SK-N-SH treated with all-trans-retinoic acid at 6 μM for 48 hours (cell line): ENCODE measurements around the gene SERPINB12.

Experiments used
- ATAC-seq: fragments of 200-7000 bp; cut with Tn5 transposase; 3 replicates; pipeline ENCODE4 v1.9.1; 2020; ENCODE audit warnings: mild to moderate bottlenecking, moderate library complexity
- ARNTL ChIP-seq: fragments of 450-650 bp; formaldehyde crosslinking; IDR thresholded peaks from 2 replicates; pipeline ENCODE4 v1.5.0; 2020; ENCODE audit warnings: low read depth, mild to moderate bottlenecking, moderate library complexity, borderline replicate concordance
- BACH2 ChIP-seq: fragments of 250-450 bp; sonication (Bioruptor Pico); IDR thresholded peaks from 2 replicates; pipeline ENCODE4 v1.9.0; 2021; ENCODE audit warnings: mild to moderate bottlenecking, borderline replicate concordance
- CSDC2 ChIP-seq: fragments of 250-450 bp; sonication (Bioruptor Pico); IDR thresholded peaks from 2 replicates; pipeline ENCODE4 v1.5.0; 2020; ENCODE audit warnings: mild to moderate bottlenecking, moderate library complexity
- CSRNP3 ChIP-seq: fragments of 250-450 bp; sonication (Bioruptor Pico); IDR thresholded peaks from 2 replicates; pipeline ENCODE4 v1.5.1; 2021; ENCODE audit warnings: mild to moderate bottlenecking, moderate library complexity
- ESRRG ChIP-seq: fragments of 250-450 bp; sonication (Bioruptor Pico); IDR thresholded peaks from 2 replicates; pipeline ENCODE4 v1.6.1; 2021; ENCODE audit warnings: mild to moderate bottlenecking
- GLIS3 ChIP-seq: fragments of 250-450 bp; sonication (Bioruptor Pico); IDR thresholded peaks from 2 replicates; pipeline ENCODE4 v1.5.0; 2020; ENCODE audit warnings: mild to moderate bottlenecking, moderate library complexity
- ISL1 ChIP-seq: fragments of 250-450 bp; sonication (Bioruptor Pico); IDR thresholded peaks from 2 replicates; pipeline ENCODE4 v2.1.2; 2022; ENCODE audit warnings: mild to moderate bottlenecking, moderate library complexity
- OSR1 ChIP-seq: fragments of 250-450 bp; sonication (Bioruptor Pico); IDR thresholded peaks from 2 replicates; pipeline ENCODE4 v1.8.0; 2022; ENCODE audit warnings: moderate library complexity, mild to moderate bottlenecking, inconsistent platforms
- PATZ1 ChIP-seq: fragments of 250-450 bp; sonication (Bioruptor Pico); IDR thresholded peaks from 2 replicates; pipeline ENCODE4 v1.8.0; 2020; ENCODE audit warnings: mild to moderate bottlenecking, moderate library complexity, borderline replicate concordance
- POU6F1 ChIP-seq: fragments of 250-450 bp; sonication (Bioruptor Pico); IDR thresholded peaks from 2 replicates; pipeline ENCODE4 v1.8.0; 2021; ENCODE audit warnings: low read depth, mild to moderate bottlenecking, moderate library complexity, borderline replicate concordance
- PPARA ChIP-seq: fragments of 250-450 bp; sonication (Bioruptor Pico); IDR thresholded peaks from 2 replicates; pipeline ENCODE4 v1.5.0; 2020; ENCODE audit warnings: mild to moderate bottlenecking, borderline replicate concordance
- RARB ChIP-seq: fragments of 250-450 bp; sonication (Bioruptor Pico); IDR thresholded peaks from 2 replicates; pipeline ENCODE4 v1.8.0; 2021; ENCODE audit warnings: mild to moderate bottlenecking, moderate library complexity
- SNAI2 ChIP-seq: fragments of 250-450 bp; sonication (Bioruptor Pico); IDR thresholded peaks from 2 replicates; pipeline ENCODE4 v1.5.0; 2020; ENCODE audit warnings: mild to moderate bottlenecking, moderate library complexity
- TCF4 ChIP-seq: fragments of 250-450 bp; sonication (Bioruptor Pico); IDR thresholded peaks from 2 replicates; pipeline ENCODE4 v1.8.0; 2021; ENCODE audit warnings: mild to moderate bottlenecking, moderate library complexity, borderline replicate concordance
- TOX ChIP-seq: fragments of 250-450 bp; sonication (Bioruptor Pico); IDR thresholded peaks from 2 replicates; pipeline ENCODE4 v1.8.0; 2021; ENCODE audit warnings: mild to moderate bottlenecking, moderate library complexity, borderline replicate concordance
- TSHZ2 ChIP-seq: fragments of 250-450 bp; sonication (Bioruptor Pico); IDR thresholded peaks from 2 replicates; pipeline ENCODE4 v1.5.0; 2020; ENCODE audit warnings: mild to moderate bottlenecking, moderate library complexity
- ZC3H10 ChIP-seq: fragments of 250-450 bp; sonication (Bioruptor Pico); IDR thresholded peaks from 2 replicates; pipeline ENCODE4 v1.5.1; 2021; ENCODE audit warnings: mild to moderate bottlenecking, moderate library complexity
- ZFP3 ChIP-seq: fragments of 250-450 bp; sonication (Bioruptor Pico); IDR thresholded peaks from 2 replicates; pipeline ENCODE4 v1.5.0; 2020; ENCODE audit warnings: mild to moderate bottlenecking, moderate library complexity
- ZFP30 ChIP-seq: fragments of 450-650 bp; formaldehyde crosslinking; IDR thresholded peaks from 2 replicates; pipeline ENCODE4 v1.5.0; 2022; ENCODE audit warnings: mild to moderate bottlenecking, moderate library complexity
- ZNF565 ChIP-seq: fragments of 450-650 bp; formaldehyde crosslinking; conservative IDR thresholded peaks from 2 replicates; pipeline ENCODE4 v1.5.0; 2020; ENCODE audit warnings: low read depth, mild to moderate bottlenecking, moderate library complexity
- ZNF70 ChIP-seq: fragments of 450-650 bp; formaldehyde crosslinking; IDR thresholded peaks from 2 replicates; pipeline ENCODE4 v1.5.0; 2020; ENCODE audit warnings: mild to moderate bottlenecking, moderate library complexity
- ZNF8 ChIP-seq: fragments of 450-650 bp; formaldehyde crosslinking; IDR thresholded peaks from 2 replicates; pipeline ENCODE4 v1.5.0; 2020; ENCODE audit warnings: mild to moderate bottlenecking, moderate library complexity

SERPINB12 gene

GRCh38 chr18:63527251-63527650, 14.9 kb upstream of the SERPINB12 start:
- no peak for ATAC-seq
- TF ChIP-seq TOX (CRISPR knock-in tag) (no peak), OSR1 (CRISPR knock-in tag) (no peak), ZNF565 (CRISPR knock-in tag) (no peak), ZNF8 (CRISPR knock-in tag) (no peak), ZFP30 (no peak), ZC3H10 (no peak), PATZ1 (CRISPR knock-in tag) (no peak)
- TF ChIP-seq, all 23 proteins: peak for 0

- no peak for ATAC-seq
- TF ChIP-seq TSHZ2 (CRISPR knock-in tag) (no peak), TCF4 (CRISPR knock-in tag) (no peak), ZFP3 (CRISPR knock-in tag) (no peak), ZC3H10 (no peak), CSRNP3 (CRISPR knock-in tag) (no peak), ZNF8 (CRISPR knock-in tag) (no peak), PATZ1 (CRISPR knock-in tag) (no peak), TOX (CRISPR knock-in tag) (no peak), PPARA (CRISPR knock-in tag) (no peak), ESRRG (CRISPR knock-in tag) (no peak), BACH2 (CRISPR knock-in tag) (no peak), ZNF70 (no peak), GLIS3 (CRISPR knock-in tag) (no peak), ARNTL (CRISPR knock-in tag) (no peak), ZFP30 (no peak), RARB (no peak)
These were observed 13.2 kb upstream of the SERPINB12 start for GRCh38 chr18:63528863-63529492.

GRCh38 chr18:63532471-63532870, 9.7 kb upstream of the SERPINB12 start:
- TF ChIP-seq GLIS3 (CRISPR knock-in tag) (no peak), ESRRG (CRISPR knock-in tag) (no peak), ZNF70 (no peak), CSRNP3 (CRISPR knock-in tag) (no peak), POU6F1 (CRISPR knock-in tag) (no peak), TSHZ2 (CRISPR knock-in tag) (no peak), ZFP3 (CRISPR knock-in tag) (no peak), ZFP30 (no peak), ARNTL (CRISPR knock-in tag) (no peak), SNAI2 (no peak), ISL1 (CRISPR knock-in tag) (no peak), CSDC2 (CRISPR knock-in tag) (no peak)

More at GRCh38 chr18:63532471-63532870, 9.7 kb upstream of the SERPINB12 start:
- no peak for ATAC-seq
